Fibroblast of lung (primary cell): Measurements from ENCODE around the gene APRT. TPM values are rescaled to one million over a fixed set of nuclear protein-coding genes. Genes with fewer than 3 reads are reported as not detected.

Experiments used
- DNase-seq, 2 donors: peaks; one replicate each; pipeline versions ENCODE4 v3.0.0 to v3.0.0-alpha.2; 2010; ENCODE audit warnings: low read depth in 2 of 2
- H2AFZ ChIP-seq: 2 replicates; pipeline ENCODE4 v1.5.1; 2012; ENCODE audit warnings: low read length, control low read depth, inconsistent platforms
- H3K27ac ChIP-seq: 2 replicates; pipeline ENCODE4 v1.5.1; 2011; ENCODE audit warnings: low read length, control low read depth; ENCODE audit not compliant: insufficient read depth
- H3K27me3 ChIP-seq: 2 replicates; pipeline ENCODE4 v1.5.1; 2011; ENCODE audit warnings: mild to moderate bottlenecking, low read length; ENCODE audit not compliant: control insufficient read depth, insufficient read depth
- H3K36me3 ChIP-seq: 2 replicates; pipeline ENCODE4 v1.5.1; 2011; ENCODE audit warnings: low read length; ENCODE audit not compliant: control insufficient read depth, insufficient read depth
- H3K4me1 ChIP-seq: 2 replicates; pipeline ENCODE4 v1.5.1; 2011; ENCODE audit warnings: low read length; ENCODE audit not compliant: control insufficient read depth, insufficient read depth; ENCODE audit errors: extremely low read depth
- H3K4me2 ChIP-seq: 2 replicates; pipeline ENCODE4 v1.5.1; 2011; ENCODE audit warnings: low read length, control low read depth; ENCODE audit not compliant: insufficient read depth; ENCODE audit errors: extremely low read depth
- H3K4me3 ChIP-seq, 4 experiments: fragments of 200-600 bp in 1 of 4; sonication (generic) in 1 of 4; replicated peaks in 1 of 4; 2 replicates each; pipeline ENCODE4 v1.5.1; 2011 to 2016; ENCODE audit warnings: low read length in 4 of 4, low read depth in 3 of 4, mild to moderate bottlenecking in 3 of 4, control low read depth in 2 of 4, inconsistent platforms in 1 of 4, mixed read lengths in 1 of 4; ENCODE audit not compliant: insufficient read depth in 1 of 4; ENCODE audit errors: control extremely low read depth in 1 of 4
- H3K79me2 ChIP-seq: 2 replicates; pipeline ENCODE4 v1.5.1; 2012; ENCODE audit warnings: mild to moderate bottlenecking, low read length, inconsistent platforms; ENCODE audit not compliant: control insufficient read depth, insufficient read depth
- H3K9ac ChIP-seq: 2 replicates; pipeline ENCODE4 v1.5.1; 2011; ENCODE audit warnings: mild to moderate bottlenecking, low read length, control low read depth; ENCODE audit not compliant: insufficient read depth
- H3K9me3 ChIP-seq: 2 replicates; pipeline ENCODE4 v1.5.1; 2012; ENCODE audit warnings: low read depth, low read length; ENCODE audit not compliant: control insufficient read depth, insufficient read depth
- H4K20me1 ChIP-seq: 2 replicates; pipeline ENCODE4 v1.5.1; 2011; ENCODE audit warnings: low read length; ENCODE audit not compliant: control insufficient read depth, insufficient read depth; ENCODE audit errors: extremely low read depth
- EZH2 ChIP-seq: IDR thresholded peaks from 2 replicates; pipeline ENCODE4 v1.5.1; 2012; ENCODE audit warnings: low read length, control low read depth, mild to moderate bottlenecking; ENCODE audit errors: missing control alignments
- polyA plus RNA-seq, 2 donors: library from polyadenylated mRNA; depleted of rRNA in 1 of 2; stranded (reverse) in 1 of 2; unstranded in 1 of 2; fragments of >200 nt; gene quantifications; 2 replicates each; pipeline ENCODE4 v1.2.1, GENCODE V29; 2011 to 2012; ENCODE audit warnings: missing spikeins in 1 of 2
- total RNA-seq: library from RNA; depleted of rRNA; stranded (reverse); fragments of >200 nt; gene quantifications from 2 replicates; pipeline ENCODE4 v1.2.1, GENCODE V29; 2014
- TF ChIP-seq, protein P1 (sequence below), 2 donors: IDR thresholded peaks in 1 of 2; conservative IDR thresholded peaks in 1 of 2; 1 replicate in 1 of 2; 2 replicates in 1 of 2; pipeline ENCODE4 v1.5.1; 2011 to 2012; ENCODE audit warnings: low read length in 2 of 2, control low read depth in 1 of 2, inconsistent platforms in 1 of 2, low read depth in 1 of 2, mild to moderate bottlenecking in 1 of 2

The APRT gene
- total and polyA plus RNA-seq, 2 donors (not counting 1 experiment from before 2014, with no cell fraction given) = 39.2 to 95.6 TPM

DNA sequence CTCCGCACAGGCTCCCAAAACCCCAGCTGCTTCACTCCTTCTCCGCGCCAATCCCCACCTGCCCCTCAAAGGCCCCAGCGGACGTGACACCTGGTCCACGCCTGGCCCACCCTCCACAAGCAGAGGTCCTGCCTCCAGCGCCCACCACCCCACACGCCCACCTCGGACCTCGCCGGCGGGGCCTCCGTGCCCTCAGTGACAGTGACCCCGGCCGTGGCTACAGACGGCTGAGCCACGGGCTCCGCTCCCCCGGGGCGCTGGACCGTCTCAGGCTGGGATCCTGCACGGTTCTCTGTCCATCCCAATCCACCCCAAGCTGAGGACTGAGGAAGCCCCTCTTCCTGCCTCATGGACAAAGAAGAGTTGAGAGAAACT, 51.8 kb downstream of the APRT start:
- Histone ChIP-seq H3K79me2 (peaks cover 95% of the 10 kb centered on the region), H3K4me3 (no peak overlapping the region), H3K9ac (no peak overlapping the region), H3K4me1 (peaks cover 19% of the 10 kb centered on the region), H3K9me3 (no peaks in the 10 kb centered on the region), H3K36me3 (peaks cover 7% of the 10 kb centered on the region), H3K4me2 (no peak overlapping the region), H2AFZ (no peak overlapping the region), H4K20me1 (no peaks in the 10 kb centered on the region), H3K27ac (no peak overlapping the region), H3K27me3 (no peaks in the 10 kb centered on the region)
- no peak for DNase-seq
- TF ChIP-seq EZH2 = no peak
- TF ChIP-seq, protein P1, sequence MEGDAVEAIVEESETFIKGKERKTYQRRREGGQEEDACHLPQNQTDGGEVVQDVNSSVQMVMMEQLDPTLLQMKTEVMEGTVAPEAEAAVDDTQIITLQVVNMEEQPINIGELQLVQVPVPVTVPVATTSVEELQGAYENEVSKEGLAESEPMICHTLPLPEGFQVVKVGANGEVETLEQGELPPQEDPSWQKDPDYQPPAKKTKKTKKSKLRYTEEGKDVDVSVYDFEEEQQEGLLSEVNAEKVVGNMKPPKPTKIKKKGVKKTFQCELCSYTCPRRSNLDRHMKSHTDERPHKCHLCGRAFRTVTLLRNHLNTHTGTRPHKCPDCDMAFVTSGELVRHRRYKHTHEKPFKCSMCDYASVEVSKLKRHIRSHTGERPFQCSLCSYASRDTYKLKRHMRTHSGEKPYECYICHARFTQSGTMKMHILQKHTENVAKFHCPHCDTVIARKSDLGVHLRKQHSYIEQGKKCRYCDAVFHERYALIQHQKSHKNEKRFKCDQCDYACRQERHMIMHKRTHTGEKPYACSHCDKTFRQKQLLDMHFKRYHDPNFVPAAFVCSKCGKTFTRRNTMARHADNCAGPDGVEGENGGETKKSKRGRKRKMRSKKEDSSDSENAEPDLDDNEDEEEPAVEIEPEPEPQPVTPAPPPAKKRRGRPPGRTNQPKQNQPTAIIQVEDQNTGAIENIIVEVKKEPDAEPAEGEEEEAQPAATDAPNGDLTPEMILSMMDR (conservative IDR thresholded peaks at IDR 0.05 in 1 of 2, IDR thresholded peaks at IDR 0.05 in 1 of 2; ENCODE audit: low read depth in 1 of 2, low read length in 2 of 2) = no peak

Other genes with a start within 250 kb of the APRT start
- 7.9 and 10.5 TPM in 2 replicates for gene ZC3H18, start 241.5 kb downstream of the APRT start, total RNA-seq
- gene ZC3H18, start 241.5 kb downstream of the APRT start, polyA plus RNA-seq = 9.4 and 17.4 TPM in 2 replicates
- not detected in 2 replicates for gene IL17C, start 173.4 kb downstream of the APRT start, total RNA-seq
- gene IL17C, start 173.4 kb downstream of the APRT start, polyA plus RNA-seq = not detected in 2 replicates
- 124 and 130 TPM in 2 replicates for gene CYBA, start 160.9 kb downstream of the APRT start, total RNA-seq
- gene CYBA, start 160.9 kb downstream of the APRT start, polyA plus RNA-seq = 30.8 and 74.7 TPM in 2 replicates
- 60.1 and 204 TPM in 2 replicates for gene MVD, start 148.8 kb downstream of the APRT start, total RNA-seq
- gene MVD, start 148.8 kb downstream of the APRT start, polyA plus RNA-seq = 35.9 and 43.4 TPM in 2 replicates
- under 0.01 and 0.17 TPM in 2 replicates for gene SNAI3, start 125.4 kb downstream of the APRT start, total RNA-seq
- gene SNAI3, start 125.4 kb downstream of the APRT start, polyA plus RNA-seq = 0.03 TPM in 1 of 2 replicates, not detected in the other
- 9.7 and 13.6 TPM in 2 replicates for gene RNF166, start 105.5 kb downstream of the APRT start, total RNA-seq
- gene RNF166, start 105.5 kb downstream of the APRT start, polyA plus RNA-seq = 6.6 and 8.2 TPM in 2 replicates
- 11.9 and 13.4 TPM in 2 replicates for gene CTU2, start 105.4 kb downstream of the APRT start, total RNA-seq
- 7.6 and 8.1 TPM in 2 replicates for gene CTU2, start 105.4 kb downstream of the APRT start, polyA plus RNA-seq
- 135 and 313 TPM in 2 replicates for gene PIEZO1, start 26.7 kb downstream of the APRT start, total RNA-seq
- gene PIEZO1, start 26.7 kb downstream of the APRT start, polyA plus RNA-seq = 94.5 and 126 TPM in 2 replicates
- 0.77 and 3.6 TPM in 2 replicates for gene CDT1, start 8.1 kb downstream of the APRT start, total RNA-seq
- 1.3 and 4.5 TPM in 2 replicates for gene CDT1, start 8.1 kb downstream of the APRT start, polyA plus RNA-seq
- 20.8 and 29.6 TPM in 2 replicates for gene GALNS, start 45.0 kb upstream of the APRT start, total RNA-seq
- 8.6 and 10.6 TPM in 2 replicates for gene GALNS, start 45.0 kb upstream of the APRT start, polyA plus RNA-seq
- 46.5 and 47.7 TPM in 2 replicates for gene TRAPPC2L, start 45.2 kb upstream of the APRT start, total RNA-seq
- gene TRAPPC2L, start 45.2 kb upstream of the APRT start, polyA plus RNA-seq = 63.7 and 78.6 TPM in 2 replicates
- not detected in 2 replicates for gene PABPN1L, start 54.7 kb upstream of the APRT start, total RNA-seq
- not detected in 2 replicates for gene PABPN1L, start 54.7 kb upstream of the APRT start, polyA plus RNA-seq
- under 0.01 TPM in 2 replicates for gene CBFA2T3, start 165.3 kb upstream of the APRT start, total RNA-seq
- 0.05 TPM in 1 of 2 replicates, not detected in the other for gene CBFA2T3, start 165.3 kb upstream of the APRT start, polyA plus RNA-seq